IMR-90 (cell line): ENCODE measurements around the gene ADARB2. TPM values are rescaled to one million over a fixed set of nuclear protein-coding genes. Genes with fewer than 3 reads are reported as not detected.

ENCODE experiments used
- ATAC-seq: fragments of 200-7000 bp; cut with Tn5 transposase; 2 replicates; pipeline ENCODE4 v1.9.1; 2020; ENCODE audit warnings: low read depth, mild to moderate bottlenecking, moderate library complexity
- BruUV-seq: library from RNA; stranded (reverse); fragments of 400-500 nt; replicated peaks from 2 replicates; lab custom pipeline; 2021; lab: Mats Ljungman, UMichigan
- CTCF ChIA-PET: fragments of 300-600 bp; formaldehyde crosslinking; extraction: SDS; loops from one replicate; lab custom pipeline; 2021; ENCODE audit warnings: antibody characterized with exemption; lab: Yijun Ruan, JAX
- POLR2A ChIA-PET: fragments of 300-600 bp; sonication (Branson Sonifier 250); formaldehyde crosslinking; loops from one replicate; lab custom pipeline; 2022; ENCODE audit warnings: antibody characterized with exemption; ENCODE audit not compliant: unreplicated experiment; lab: Charles Lee
- DNase-seq: peaks from one replicate; pipeline ENCODE4 v3.0.0; 2013
- H2AFZ ChIP-seq: replicated peaks from 2 replicates; pipeline ENCODE3; 2013; ENCODE audit warnings: low read length, mild to moderate bottlenecking; ENCODE audit not compliant: poor library complexity
- H2AK5ac ChIP-seq: 2 replicates; pipeline ENCODE4 v1.6.1; 2013; ENCODE audit warnings: low read depth, low read length, inconsistent platforms
- H2AK9ac ChIP-seq: replicated peaks from 2 replicates; pipeline ENCODE3; 2013; ENCODE audit warnings: mild to moderate bottlenecking, low read depth, low read length, moderate library complexity; ENCODE audit not compliant: poor library complexity
- H2BK120ac ChIP-seq: 2 replicates; pipeline ENCODE4 v1.6.1; 2013; ENCODE audit warnings: low read depth, low read length, inconsistent platforms
- H2BK15ac ChIP-seq: 3 replicates; pipeline ENCODE4 v1.6.1; 2013; ENCODE audit warnings: low read depth, low read length, inconsistent platforms
- H2BK20ac ChIP-seq: 2 replicates; pipeline ENCODE4 v1.6.1; 2013; ENCODE audit warnings: low read depth, mild to moderate bottlenecking, inconsistent platforms, low read length, moderate library complexity
- H2BK5ac ChIP-seq: 2 replicates; pipeline ENCODE4 v1.6.1; 2013; ENCODE audit warnings: mild to moderate bottlenecking, low read depth, low read length, inconsistent platforms; ENCODE audit not compliant: poor library complexity, severe bottlenecking
- H3K14ac ChIP-seq: replicated peaks from 2 replicates; pipeline ENCODE4 v1.6.1; 2013; ENCODE audit warnings: low read depth, low read length, inconsistent platforms
- H3K18ac ChIP-seq: 2 replicates; pipeline ENCODE4 v1.6.1; 2013; ENCODE audit warnings: low read depth, low read length, control low read depth
- H3K23ac ChIP-seq: 2 replicates; pipeline ENCODE4 v1.6.1; 2013; ENCODE audit warnings: low read depth, low read length, inconsistent platforms
- H3K27ac ChIP-seq: 2 replicates; pipeline ENCODE4 v1.5.1; 2013; ENCODE audit warnings: mild to moderate bottlenecking, control low read depth, low read length; ENCODE audit not compliant: insufficient read depth
- H3K27me3 ChIP-seq: 2 replicates; pipeline ENCODE4 v1.6.1; 2013; ENCODE audit warnings: low read length; ENCODE audit not compliant: control insufficient read depth, insufficient read depth
- H3K36me3 ChIP-seq: 2 replicates; pipeline ENCODE4 v1.6.1; 2013; ENCODE audit warnings: low read length, mixed read lengths; ENCODE audit not compliant: control insufficient read depth, insufficient read depth
- H3K4ac ChIP-seq: 2 replicates; pipeline ENCODE4 v1.6.1; 2013; ENCODE audit warnings: low read depth, low read length, inconsistent platforms
- H3K4me1 ChIP-seq: 2 replicates; pipeline ENCODE4 v1.6.1; 2013; ENCODE audit warnings: low read length, mixed read lengths; ENCODE audit not compliant: control insufficient read depth, insufficient read depth
- H3K4me2 ChIP-seq: 2 replicates; pipeline ENCODE4 v1.6.1; 2013; ENCODE audit warnings: low read depth, mild to moderate bottlenecking, control low read depth, low read length, moderate library complexity
- H3K4me3 ChIP-seq: 2 replicates; pipeline ENCODE4 v1.5.1; 2013; ENCODE audit warnings: low read depth, mild to moderate bottlenecking, control low read depth, low read length, moderate library complexity; ENCODE audit not compliant: insufficient read depth
- H3K56ac ChIP-seq: 2 replicates; pipeline ENCODE4 v1.6.1; 2013; ENCODE audit warnings: low read length, inconsistent platforms; ENCODE audit not compliant: insufficient read depth; ENCODE audit errors: extremely low read depth
- H3K79me1 ChIP-seq, 2 experiments: 2 replicates each; pipeline ENCODE4 v1.6.1; 2013; ENCODE audit warnings: low read length in 2 of 2, inconsistent platforms in 1 of 2, low read depth in 1 of 2
- H3K9ac ChIP-seq: 2 replicates; pipeline ENCODE4 v1.6.1; 2013; ENCODE audit warnings: low read depth, low read length, control low read depth
- H3K9me1 ChIP-seq: 2 replicates; pipeline ENCODE4 v1.6.1; 2013; ENCODE audit warnings: low read length, inconsistent platforms; ENCODE audit not compliant: insufficient read depth
- H3K9me3 ChIP-seq: 2 replicates; pipeline ENCODE4 v1.6.1; 2013; ENCODE audit warnings: low read length; ENCODE audit not compliant: control insufficient read depth, insufficient read depth
- H4K20me1 ChIP-seq: 2 replicates; pipeline ENCODE4 v1.6.1; 2013; ENCODE audit warnings: low read length, inconsistent platforms; ENCODE audit not compliant: insufficient read depth
- H4K5ac ChIP-seq: 2 replicates; pipeline ENCODE4 v1.6.1; 2013; ENCODE audit warnings: mild to moderate bottlenecking, low read depth, low read length, control low read depth
- H4K8ac ChIP-seq, 2 experiments: 2 replicates each; pipeline ENCODE4 v1.6.1; 2013; ENCODE audit warnings: low read depth in 2 of 2, low read length in 2 of 2, control low read depth in 1 of 2, inconsistent platforms in 1 of 2
- H4K91ac ChIP-seq: 2 replicates; pipeline ENCODE4 v1.6.1; 2013; ENCODE audit warnings: low read depth, low read length, inconsistent platforms; ENCODE audit not compliant: insufficient read depth
- CEBPB ChIP-seq: IDR thresholded peaks from 2 replicates; pipeline ENCODE4 v1.6.1; 2012; ENCODE audit warnings: low read depth, low read length, improper control_type of control experiment
- CHD1 ChIP-seq: IDR thresholded peaks from 2 replicates; pipeline ENCODE4 v1.6.1; 2012; ENCODE audit warnings: low read depth, low read length, improper control_type of control experiment
- MAFK ChIP-seq: IDR thresholded peaks from 2 replicates; pipeline ENCODE4 v1.6.1; 2012; ENCODE audit warnings: low read depth, low read length, improper control_type of control experiment
- MAZ ChIP-seq: IDR thresholded peaks from 2 replicates; pipeline ENCODE4 v1.6.1; 2012; ENCODE audit warnings: low read depth, mild to moderate bottlenecking, low read length, improper control_type of control experiment, moderate library complexity, borderline replicate concordance
- RAD21 ChIP-seq: IDR thresholded peaks from 2 replicates; pipeline ENCODE4 v1.6.1; 2012; ENCODE audit warnings: low read length, improper control_type of control experiment
- RFX5 ChIP-seq: IDR thresholded peaks from 2 replicates; pipeline ENCODE4 v1.8.0; 2012; ENCODE audit warnings: low read depth, mild to moderate bottlenecking, low read length, moderate library complexity
- SMC3 ChIP-seq: fragments of 150-350 bp; IDR thresholded peaks from 2 replicates; pipeline ENCODE4 v1.6.1; 2016; ENCODE audit warnings: low read depth, mild to moderate bottlenecking, antibody characterized with exemption, low read length, moderate library complexity
- WGBS, 2 experiments: methylation state at CpG; one replicate each; pipeline versions ENCODE4 v1.1.5 to v1.1.7; 2013; ENCODE audit warnings: missing lambda C conversion rate in 2 of 2; ENCODE audit not compliant: insufficient read length in 1 of 2; ENCODE audit errors: extremely low coverage in 2 of 2; 5-methylcytosine and 5-hydroxymethylcytosine counted together
- dilution Hi-C: fragments of 300-500 bp; cut with HindIII; formaldehyde crosslinking; loops from one replicate; pipeline ENCODE4 v1.14.3; 2018; ENCODE audit warnings: low sequenced_read_pairs; ENCODE audit not compliant: unreplicated experiment
- in situ Hi-C: fragments of 300-500 bp; cut with MboI; formaldehyde crosslinking; loops from 3 replicates; pipeline ENCODE4 v1.14.3; 2019; ENCODE audit warnings: low sequenced_read_pairs, inconsistent platforms, mixed read lengths
- intact Hi-C: fragments of 100-400 bp; cut with micrococcal nuclease; formaldehyde crosslinking; loops from 2 replicates; pipeline ENCODE4 v1.10.0; 2022
- polyA plus RNA-seq, 3 experiments: library from polyadenylated mRNA; depleted of rRNA; stranded (reverse); fragments of >200 nt; gene quantifications; 2 replicates each; pipeline ENCODE4 v1.2.3, GENCODE V29; 2012; ENCODE audit warnings: low replicate concordance in 1 of 3
- total RNA-seq: library from RNA; depleted of rRNA; stranded (reverse); fragments of >200 nt; gene quantifications from 2 replicates; pipeline ENCODE4 v1.2.3, GENCODE V29; 2012
- TF ChIP-seq, protein P1 (sequence below): fragments of 150-350 bp; IDR thresholded peaks from 2 replicates; pipeline ENCODE4 v1.6.1; 2017; ENCODE audit warnings: mild to moderate bottlenecking, antibody characterized with exemption, low read length, low read depth
- TF ChIP-seq, protein P2 (sequence below): fragments of 150-350 bp; IDR thresholded peaks from 2 replicates; pipeline ENCODE4 v1.6.1; 2016; ENCODE audit warnings: low read depth, mild to moderate bottlenecking, low read length, moderate library complexity, borderline replicate concordance

ADARB2 gene
- total and polyA plus RNA-seq, 2 of the 4 experiments (the other 2 are of a cell fraction): not detected

DNA sequence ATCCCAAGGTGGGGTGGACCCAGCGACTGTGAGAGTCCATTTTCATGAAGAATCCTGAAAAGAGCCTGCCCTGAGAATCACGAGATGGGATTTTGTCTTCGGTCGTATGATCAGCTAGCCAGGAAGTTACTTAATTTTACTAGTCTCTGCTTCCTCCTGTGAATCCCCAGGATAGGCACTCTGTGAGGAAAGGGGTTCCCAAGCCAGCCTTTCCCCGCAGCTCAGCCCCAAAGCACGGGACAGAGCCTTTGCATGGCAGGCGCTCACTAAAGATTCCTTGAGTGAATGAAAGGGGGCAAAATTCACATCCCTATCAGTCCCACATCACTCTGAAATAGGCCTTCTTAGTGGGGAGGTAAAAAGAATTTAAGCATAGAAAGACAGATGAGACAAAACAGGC lies 219.6 kb downstream of the ADARB2 start:
- H2BK120ac ChIP-seq: no peak overlapping the region
- CTCF ChIA-PET: no interaction called here
- no peak overlapping the region for H2AFZ ChIP-seq
- H4K5ac ChIP-seq: no peak overlapping the region
- TF ChIP-seq RAD21 (no peak), MAFK (no peak), CHD1 (no peak), MAZ (no peak), SMC3 (no peak), RFX5 (no peak), CEBPB (no peak)
- TF ChIP-seq, protein P1, sequence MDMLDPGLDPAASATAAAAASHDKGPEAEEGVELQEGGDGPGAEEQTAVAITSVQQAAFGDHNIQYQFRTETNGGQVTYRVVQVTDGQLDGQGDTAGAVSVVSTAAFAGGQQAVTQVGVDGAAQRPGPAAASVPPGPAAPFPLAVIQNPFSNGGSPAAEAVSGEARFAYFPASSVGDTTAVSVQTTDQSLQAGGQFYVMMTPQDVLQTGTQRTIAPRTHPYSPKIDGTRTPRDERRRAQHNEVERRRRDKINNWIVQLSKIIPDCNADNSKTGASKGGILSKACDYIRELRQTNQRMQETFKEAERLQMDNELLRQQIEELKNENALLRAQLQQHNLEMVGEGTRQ: no peak
- TF ChIP-seq, protein P2, sequence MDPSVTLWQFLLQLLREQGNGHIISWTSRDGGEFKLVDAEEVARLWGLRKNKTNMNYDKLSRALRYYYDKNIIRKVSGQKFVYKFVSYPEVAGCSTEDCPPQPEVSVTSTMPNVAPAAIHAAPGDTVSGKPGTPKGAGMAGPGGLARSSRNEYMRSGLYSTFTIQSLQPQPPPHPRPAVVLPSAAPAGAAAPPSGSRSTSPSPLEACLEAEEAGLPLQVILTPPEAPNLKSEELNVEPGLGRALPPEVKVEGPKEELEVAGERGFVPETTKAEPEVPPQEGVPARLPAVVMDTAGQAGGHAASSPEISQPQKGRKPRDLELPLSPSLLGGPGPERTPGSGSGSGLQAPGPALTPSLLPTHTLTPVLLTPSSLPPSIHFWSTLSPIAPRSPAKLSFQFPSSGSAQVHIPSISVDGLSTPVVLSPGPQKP: no peak
- no peak overlapping the region for H3K23ac ChIP-seq
- no peaks in the 10 kb centered on the region for H3K27me3 ChIP-seq
- BruUV-seq: no TSS peak
- H4K20me1 ChIP-seq: no peaks in the 10 kb centered on the region
- H3K4me1 ChIP-seq: no peaks in the 10 kb centered on the region
- no peak overlapping the region for H2BK5ac ChIP-seq
- no peak overlapping the region for H2BK20ac ChIP-seq
- H3K36me3 ChIP-seq: no peaks in the 10 kb centered on the region
- no peak overlapping the region for H4K8ac ChIP-seq
- no peak overlapping the region for H3K56ac ChIP-seq
- ATAC-seq (no peak), DNase-seq (no peak)
- no peak overlapping the region for H4K91ac ChIP-seq
- H3K4me2 ChIP-seq: no peak overlapping the region
- no peak overlapping the region for H3K27ac ChIP-seq
- no peaks in the 10 kb centered on the region for H3K9me1 ChIP-seq
- H3K18ac ChIP-seq: no peak overlapping the region
- H3K4ac ChIP-seq: no peak overlapping the region
- POLR2A ChIA-PET: no interaction called here
- intact Hi-C loops: no loop called here
- in situ Hi-C loops: no loop called here
- H3K79me1 ChIP-seq: no peaks in the 10 kb centered on the region
- no peak overlapping the region for H3K14ac ChIP-seq
- peaks cover 55% of the 10 kb centered on the region for H3K9me3 ChIP-seq
- WGBS, 2 experiments: 67% methylated on average over 3 of the region's 7 CpGs; no CpG with 5 or more reads in 1 of the 2 experiments
- no peak overlapping the region for H3K9ac ChIP-seq
- H3K4me3 ChIP-seq: no peak overlapping the region
- no peak overlapping the region for H2AK9ac ChIP-seq
- dilution Hi-C loops: no loop called here
- no peak overlapping the region for H2BK15ac ChIP-seq
- no peak overlapping the region for H2AK5ac ChIP-seq
